SU-DHL-6 (cell line): ENCODE results near the gene MRE11.

ENCODE experiments used
- H2AFZ ChIP-seq: fragments of 200-600 bp; sonication (generic); 2 replicates; pipeline ENCODE4 v1.6.1; 2014; ENCODE audit warnings: low read depth, mild to moderate bottlenecking, moderate library complexity, mixed read lengths, antibody characterized with exemption, low read length; ENCODE audit not compliant: severe bottlenecking
- H3F3A ChIP-seq: fragments of 200-600 bp; shearing (Covaris generic); 2 replicates; pipeline ENCODE4 v1.6.0; 2016; ENCODE audit warnings: antibody characterized with exemption, mild to moderate bottlenecking; ENCODE audit not compliant: insufficient read depth
- H3K27ac ChIP-seq: fragments of 200-600 bp; sonication (generic); 2 replicates; pipeline ENCODE4 v1.5.1; 2016; ENCODE audit warnings: low read depth, mild to moderate bottlenecking, low read length, moderate library complexity, mixed read lengths
- H3K27me3 ChIP-seq: fragments of 200-600 bp; sonication (generic), shearing (Covaris generic); 2 replicates; pipeline ENCODE4 v1.6.0; 2014; ENCODE audit warnings: mild to moderate bottlenecking, low read length
- H3K36me3 ChIP-seq: fragments of 200-600 bp; sonication (generic); 2 replicates; pipeline ENCODE4 v1.6.1; 2014; ENCODE audit warnings: mild to moderate bottlenecking, low read length, mixed read lengths
- H3K4me2 ChIP-seq: fragments of 300-600, 200-600 bp; shearing (Covaris generic), sonication (generic); 2 replicates; pipeline ENCODE4 v1.6.0; 2014; ENCODE audit warnings: low read length, low read depth, mild to moderate bottlenecking; ENCODE audit not compliant: poor library complexity, severe bottlenecking
- H3K4me3 ChIP-seq: fragments of 200-600 bp; sonication (generic); 2 replicates; pipeline ENCODE4 v1.5.1; 2014; ENCODE audit warnings: antibody characterized with exemption, low read length, mild to moderate bottlenecking, mixed read lengths; ENCODE audit not compliant: insufficient read depth, poor library complexity, severe bottlenecking
- H3K79me2 ChIP-seq: fragments of 200-600 bp; sonication (generic); 2 replicates; pipeline ENCODE4 v1.6.1; 2014; ENCODE audit warnings: mild to moderate bottlenecking, low read length, moderate library complexity; ENCODE audit not compliant: insufficient read depth
- H3K9ac ChIP-seq: fragments of 200-600 bp; sonication (generic); 2 replicates; pipeline ENCODE4 v1.7.0; 2014; ENCODE audit warnings: mild to moderate bottlenecking, low read length
- H3K9me2 ChIP-seq: fragments of 200-600 bp; sonication (generic); replicated peaks from 2 replicates; pipeline ENCODE4 v1.6.1; 2014; ENCODE audit warnings: low read length; ENCODE audit not compliant: insufficient read depth
- H3K9me3 ChIP-seq: fragments of 200-600 bp; sonication (generic); 2 replicates; pipeline ENCODE4 v1.6.1; 2014; ENCODE audit warnings: low read length, mixed read lengths; ENCODE audit not compliant: insufficient read depth
- H4K20me1 ChIP-seq: fragments of 200-600 bp; sonication (generic); 2 replicates; pipeline ENCODE4 v1.6.1; 2014; ENCODE audit warnings: low read depth, mild to moderate bottlenecking, antibody characterized with exemption, low read length, moderate library complexity, mixed read lengths
- CTCF ChIP-seq: fragments of 200-600 bp; sonication (generic); IDR thresholded peaks from one replicate; pipeline ENCODE4 v1.5.1; 2017; ENCODE audit warnings: antibody characterized with exemption, mild to moderate bottlenecking, low read length, moderate library complexity; ENCODE audit not compliant: insufficient read depth, poor library complexity, severe bottlenecking
- EZH2phosphoT487 ChIP-seq: fragments of 200-600 bp; sonication (generic), shearing (Covaris generic); conservative IDR thresholded peaks from 2 replicates; pipeline ENCODE4 v1.6.1; 2018; ENCODE audit warnings: mild to moderate bottlenecking, antibody characterized with exemption, low read length, moderate library complexity, mixed read lengths

MRE11 gene

GRCh38 chr11:94525546-94526324 lies 32.1 kb upstream of the MRE11 start:
- H2AFZ ChIP-seq, result no peak overlapping the region

GRCh38 chr11:94524341-94524740 lies 30.7 kb upstream of the MRE11 start:
- Histone ChIP-seq H4K20me1 (no peaks in the 10 kb centered on the region), H2AFZ (no peak overlapping the region), H3K4me3 (no peak overlapping the region), H3K79me2 (no peaks in the 10 kb centered on the region), H3K9me3 (no peaks in the 10 kb centered on the region), H3F3A (no peaks in the 10 kb centered on the region), H3K27me3 (no peaks in the 10 kb centered on the region), H3K4me2 (no peak overlapping the region), H3K27ac (no peak overlapping the region), H3K9ac (no peak overlapping the region), H3K36me3 (no peaks in the 10 kb centered on the region), H3K9me2 (no peaks in the 10 kb centered on the region)
- TF ChIP-seq EZH2phosphoT487 (no peak), CTCF (no peak)

More at GRCh38 chr11:94525546-94526324, 32.1 kb upstream of the MRE11 start:
- Histone ChIP-seq H4K20me1 (no peaks in the 10 kb centered on the region), H3K9me2 (no peaks in the 10 kb centered on the region), H3K27ac (no peak overlapping the region), H3K9ac (no peak overlapping the region), H3K4me3 (no peak overlapping the region), H3K79me2 (no peaks in the 10 kb centered on the region), H3K36me3 (no peaks in the 10 kb centered on the region), H3K4me2 (no peak overlapping the region), H3K9me3 (no peaks in the 10 kb centered on the region), H3F3A (no peaks in the 10 kb centered on the region), H3K27me3 (no peaks in the 10 kb centered on the region; the same call in 1 of the 2 replicates)
- no peak for TF ChIP-seq CTCF
- no peak for TF ChIP-seq EZH2phosphoT487

- no peaks in the 10 kb centered on the region for H3K27me3 ChIP-seq
- H2AFZ ChIP-seq, result no peak overlapping the region
- no peak overlapping the region for H3K4me2 ChIP-seq
- no peaks in the 10 kb centered on the region for H4K20me1 ChIP-seq
- TF ChIP-seq CTCF, result no peak
- TF ChIP-seq EZH2phosphoT487, result no peak
- no peak overlapping the region for H3K4me3 ChIP-seq
- no peaks in the 10 kb centered on the region for H3F3A ChIP-seq
- no peaks in the 10 kb centered on the region for H3K79me2 ChIP-seq
- no peaks in the 10 kb centered on the region for H3K9me2 ChIP-seq
- no peak overlapping the region for H3K9ac ChIP-seq
- no peaks in the 10 kb centered on the region for H3K36me3 ChIP-seq
- no peaks in the 10 kb centered on the region for H3K9me3 ChIP-seq
- H3K27ac ChIP-seq, result no peak overlapping the region
These were observed 28.0 kb upstream of the MRE11 start for GRCh38 chr11:94521684-94522083.
